ENCODE measurements around the gene EDEM1. TPM values are rescaled to one million over a fixed set of nuclear protein-coding genes. Genes with fewer than 3 reads are reported as not detected.
"Not testable (repeated sequence)": the region's sequence is repeated elsewhere in the genome, so short reads cannot be mapped to it uniquely, and the experiment has no call there.

Gene EDEM1
- total and polyA plus RNA-seq, 2 experiments from 2014 or later: 17.3 to 24.3 TPM

DNA sequence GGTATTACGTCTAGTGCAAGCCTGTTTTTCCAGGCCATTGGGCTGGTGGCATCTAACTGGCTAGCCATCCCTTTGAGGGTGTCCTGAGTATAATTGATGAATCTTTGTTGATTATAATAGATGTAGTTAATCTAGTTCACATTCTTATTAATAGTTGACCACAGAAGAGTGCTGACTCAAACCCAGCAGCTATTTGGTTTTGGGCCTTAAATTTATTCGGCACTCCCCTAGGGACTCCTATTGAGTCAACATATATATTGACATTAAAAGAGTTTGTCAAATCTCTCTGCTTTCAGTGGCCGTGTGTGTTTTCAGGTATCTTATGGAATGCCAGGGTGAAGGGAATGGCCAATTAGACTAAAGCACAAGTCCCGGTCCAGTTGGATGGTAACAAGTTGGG lies 45.7 kb upstream of the EDEM1 start:
- Histone ChIP-seq H2AFZ (no peak overlapping the region), H3K9me3 (ENCODE audit: low read depth) (no peaks in the 10 kb centered on the region), H3K27me3 (replicated peaks; ENCODE audit: insufficient read depth) (no peaks in the 10 kb centered on the region), H3K79me2 (ENCODE audit: insufficient read depth) (peaks cover 100% of the 10 kb centered on the region), H3K27ac (no peak overlapping the region), H3K9ac (no peak overlapping the region), H3K4me3 (no peak overlapping the region), H4K20me1 (ENCODE audit: insufficient read depth) (peaks cover 34% of the 10 kb centered on the region), H3K9me2 (ENCODE audit: insufficient read depth) (no peaks in the 10 kb centered on the region), H3K4me2 (ENCODE audit: unreplicated experiment) (no peak overlapping the region), H3K4me1 (ENCODE audit: insufficient read depth) (peaks cover 31% of the 10 kb centered on the region), H3F3A (ENCODE audit: insufficient read depth) (peaks cover 29% of the 10 kb centered on the region), H3K36me3 (ENCODE audit: low read depth) (no peaks in the 10 kb centered on the region)
- in situ Hi-C loops (cut with MboI): no loop called here
- TF ChIP-seq EZH2phosphoT487 (IDR thresholded peaks at IDR 0.05; ENCODE audit: insufficient read depth, low read depth) (no peak), EZH2 (IDR thresholded peaks at IDR 0.05; ENCODE audit: insufficient read depth, poor library complexity, severe bottlenecking) (no peak)
- DNase-seq: no peak
- WGBS, 2 experiments (ENCODE audit: low coverage in 1 of 2, low lambda C conversion rate in 2 of 2, missing lambda C conversion rate in 2 of 2): 96 to 97% methylated on average over 4 of the region's 4 CpGs

GRCh38 chr3:5143464-5143863 lies 44.0 kb upstream of the EDEM1 start:
- Histone ChIP-seq H3K79me2 (ENCODE audit: insufficient read depth) (peaks cover 100% of the 10 kb centered on the region), H3K9me3 (ENCODE audit: low read depth) (no peaks in the 10 kb centered on the region), H3F3A (ENCODE audit: insufficient read depth) (peaks cover 18% of the 10 kb centered on the region), H3K4me2 (ENCODE audit: unreplicated experiment) (no peak overlapping the region), H3K9me2 (ENCODE audit: insufficient read depth) (no peaks in the 10 kb centered on the region), H2AFZ (no peak overlapping the region), H3K27ac (no peak overlapping the region), H3K36me3 (ENCODE audit: low read depth) (no peaks in the 10 kb centered on the region), H3K4me1 (ENCODE audit: insufficient read depth) (peaks cover 14% of the 10 kb centered on the region), H4K20me1 (ENCODE audit: insufficient read depth) (peaks cover 33% of the 10 kb centered on the region), H3K9ac (no peak overlapping the region), H3K4me3 (no peak overlapping the region), H3K27me3 (replicated peaks; ENCODE audit: insufficient read depth) (no peaks in the 10 kb centered on the region)
- in situ Hi-C loops (cut with MboI): no loop called here
- WGBS, 2 experiments (ENCODE audit: low coverage in 1 of 2, low lambda C conversion rate in 2 of 2, missing lambda C conversion rate in 2 of 2): 94 to 100% methylated on average over 4 of the region's 4 CpGs
- no peak for TF ChIP-seq EZH2 (IDR thresholded peaks at IDR 0.05; ENCODE audit: insufficient read depth, poor library complexity, severe bottlenecking)
- no peak for TF ChIP-seq EZH2phosphoT487 (IDR thresholded peaks at IDR 0.05; ENCODE audit: insufficient read depth, low read depth)
- DNase-seq: no peak

DNA sequence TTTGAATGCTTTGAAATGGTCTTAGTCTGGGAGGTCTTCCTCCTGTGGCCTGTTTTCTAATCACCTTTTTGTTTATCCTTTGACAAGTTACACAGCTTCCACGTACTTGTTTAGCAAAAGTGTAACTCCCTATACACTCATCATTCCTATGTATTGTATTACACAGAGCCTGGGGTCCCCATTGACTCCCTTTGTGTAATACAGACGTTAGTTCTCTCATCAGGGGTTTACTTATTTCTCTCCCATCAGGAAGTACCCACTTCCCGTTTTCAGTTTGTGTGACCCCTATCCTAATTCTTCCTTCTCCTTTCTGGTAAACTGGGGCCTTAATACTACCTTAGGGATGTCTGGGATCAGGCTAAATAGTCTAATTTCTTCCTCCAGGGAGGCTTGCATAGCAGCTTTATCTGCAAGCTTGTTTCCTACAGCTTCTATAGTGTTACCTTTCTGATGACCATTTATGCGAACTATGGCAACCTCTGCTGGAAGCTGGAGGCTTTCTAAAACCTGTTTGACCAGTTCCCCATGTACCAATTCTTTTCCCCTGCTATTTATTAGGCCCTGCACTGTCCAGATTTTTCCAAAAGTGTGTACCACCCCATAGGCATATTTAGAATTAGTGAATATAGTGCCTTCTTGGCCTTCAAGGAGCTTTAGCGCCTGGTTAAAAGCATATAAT lies 43.1 kb upstream of the EDEM1 start:
- no peak for DNase-seq
- no peak for TF ChIP-seq EZH2 (IDR thresholded peaks at IDR 0.05; ENCODE audit: insufficient read depth, poor library complexity, severe bottlenecking)
- TF ChIP-seq EZH2phosphoT487 (IDR thresholded peaks at IDR 0.05; ENCODE audit: insufficient read depth, low read depth): no peak
- H3K4me2 ChIP-seq (ENCODE audit: unreplicated experiment): no peak overlapping the region
- peaks cover 34% of the 10 kb centered on the region for H4K20me1 ChIP-seq (ENCODE audit: insufficient read depth)
- H3K4me1 ChIP-seq (ENCODE audit: insufficient read depth): peaks cover 4% of the 10 kb centered on the region
- H3K27ac ChIP-seq: no peak overlapping the region
- H3K4me3 ChIP-seq: no peak overlapping the region
- no peaks in the 10 kb centered on the region for H3K36me3 ChIP-seq (ENCODE audit: low read depth)
- H3F3A ChIP-seq (ENCODE audit: insufficient read depth): peaks cover 11% of the 10 kb centered on the region; the same call in 1 of the 2 replicates
- H3K9me2 ChIP-seq (ENCODE audit: insufficient read depth): no peaks in the 10 kb centered on the region
- in situ Hi-C loops (cut with MboI): no loop called here
- peaks cover 100% of the 10 kb centered on the region for H3K79me2 ChIP-seq (ENCODE audit: insufficient read depth)
- H3K9me3 ChIP-seq (ENCODE audit: low read depth): no peaks in the 10 kb centered on the region
- WGBS, 2 experiments (ENCODE audit: low coverage in 1 of 2, low lambda C conversion rate in 2 of 2, missing lambda C conversion rate in 2 of 2): 87 to 90% methylated on average over 5 of the region's 5 CpGs
- no peak overlapping the region for H3K9ac ChIP-seq
- no peaks in the 10 kb centered on the region for H3K27me3 ChIP-seq (replicated peaks; ENCODE audit: insufficient read depth)
- no peak overlapping the region for H2AFZ ChIP-seq

GRCh38 chr3:5145120-5145519 lies 42.4 kb upstream of the EDEM1 start:
- no peak for DNase-seq
- Histone ChIP-seq H2AFZ (no peak overlapping the region), H3K9ac (no peak overlapping the region), H4K20me1 (ENCODE audit: insufficient read depth) (peaks cover 29% of the 10 kb centered on the region), H3K9me2 (ENCODE audit: insufficient read depth) (no peaks in the 10 kb centered on the region), H3K79me2 (ENCODE audit: insufficient read depth) (peaks cover 100% of the 10 kb centered on the region), H3K36me3 (ENCODE audit: low read depth) (no peaks in the 10 kb centered on the region), H3K4me1 (ENCODE audit: insufficient read depth) (no peaks in the 10 kb centered on the region; the same call in 1 of the 2 replicates), H3K4me3 (no peak overlapping the region), H3F3A (ENCODE audit: insufficient read depth) (peaks cover 4% of the 10 kb centered on the region; the same call in 1 of the 2 replicates), H3K27me3 (replicated peaks; ENCODE audit: insufficient read depth) (no peaks in the 10 kb centered on the region), H3K27ac (no peak overlapping the region), H3K9me3 (ENCODE audit: low read depth) (no peaks in the 10 kb centered on the region), H3K4me2 (ENCODE audit: unreplicated experiment) (no peak overlapping the region)
- in situ Hi-C loops (cut with MboI): no loop called here
- WGBS, 2 experiments (ENCODE audit: low coverage in 1 of 2, low lambda C conversion rate in 2 of 2, missing lambda C conversion rate in 2 of 2): 77 to 82% methylated on average over 5 of the region's 5 CpGs
- TF ChIP-seq EZH2phosphoT487 (IDR thresholded peaks at IDR 0.05; ENCODE audit: insufficient read depth, low read depth) (no peak), EZH2 (IDR thresholded peaks at IDR 0.05; ENCODE audit: insufficient read depth, poor library complexity, severe bottlenecking) (no peak)

DNA sequence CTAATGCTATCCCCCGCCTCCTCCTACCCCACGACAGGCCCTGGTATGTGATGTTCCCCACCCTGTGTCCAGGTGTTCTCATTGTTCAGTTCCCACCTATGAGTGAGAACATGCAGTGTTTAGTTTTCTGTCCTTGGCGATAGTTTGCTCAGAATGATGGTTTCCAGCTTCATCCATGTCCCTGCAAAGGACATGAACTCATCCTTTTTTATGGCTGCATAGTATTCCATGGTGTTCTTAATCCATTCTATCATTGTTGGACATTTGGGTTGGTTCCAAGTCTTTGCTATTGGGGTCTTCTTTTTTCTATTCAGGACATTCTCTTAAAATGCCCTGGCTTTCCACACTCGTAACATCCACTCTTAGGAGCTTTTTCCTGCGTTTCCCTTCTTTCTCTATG lies 40.4 kb upstream of the EDEM1 start:
- H3K36me3 ChIP-seq (ENCODE audit: low read depth); H3K9me3 ChIP-seq (ENCODE audit: low read depth); H3F3A ChIP-seq (ENCODE audit: insufficient read depth); H3K27ac ChIP-seq; H2AFZ ChIP-seq; H3K4me1 ChIP-seq (ENCODE audit: insufficient read depth); H3K4me2 ChIP-seq (ENCODE audit: unreplicated experiment); H3K27me3 ChIP-seq (replicated peaks; ENCODE audit: insufficient read depth); in situ Hi-C loops (cut with MboI); DNase-seq; H3K9me2 ChIP-seq (ENCODE audit: insufficient read depth); H3K4me3 ChIP-seq; H3K9ac ChIP-seq: not testable (repeated sequence)
- peaks cover 29% of the 10 kb centered on the region; the same call in 1 of the 2 replicates for H4K20me1 ChIP-seq (ENCODE audit: insufficient read depth)
- peaks cover 100% of the 10 kb centered on the region for H3K79me2 ChIP-seq (ENCODE audit: insufficient read depth)
- 99% methylated on average over 5 of the region's 5 CpGs for WGBS, 2 experiments (ENCODE audit: low coverage in 1 of 2, low lambda C conversion rate in 2 of 2, missing lambda C conversion rate in 2 of 2)
